ENCODE results near the gene GALNT18. TPM values are rescaled to one million over a fixed set of nuclear protein-coding genes. Genes with fewer than 3 reads are reported as not detected.

GALNT18 gene
- total and polyA plus RNA-seq, 4 donors, result 17.7 to 109 (median 63.7) TPM

DNA sequence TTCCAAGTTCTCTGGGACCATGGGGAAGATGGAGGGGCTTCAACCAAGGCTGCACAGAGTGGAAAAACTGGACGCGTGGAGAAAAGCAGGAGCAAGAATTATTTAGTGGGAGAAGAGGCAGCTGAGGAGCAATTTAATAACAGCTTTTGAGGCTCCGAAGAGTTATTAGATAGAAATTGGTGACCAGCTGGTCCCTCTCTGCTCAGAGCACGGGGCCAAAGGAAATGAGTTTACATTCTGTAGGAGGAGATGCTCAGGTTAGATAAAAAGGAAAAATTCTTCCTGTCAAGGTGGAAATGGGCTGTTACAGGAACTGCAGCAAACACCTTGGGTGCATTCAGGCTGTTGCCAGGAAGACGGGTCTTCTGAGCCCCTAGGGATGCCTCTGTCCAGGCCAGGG lies 47.0 kb upstream of the GALNT18 start:
- H3K9me3 ChIP-seq (ENCODE audit: control insufficient read depth in 4 of 4, insufficient read depth in 3 of 4, low read length in 3 of 4), result peaks cover 0 to 3% (median 1%) of the 10 kb centered on the region in 4 donors
- no peaks in the 10 kb centered on the region for H3K36me3 ChIP-seq (ENCODE audit: control insufficient read depth in 4 of 4, insufficient read depth in 4 of 4, low read length in 4 of 4)
- H3K4me1 ChIP-seq (ENCODE audit: control insufficient read depth in 5 of 5, insufficient read depth in 5 of 5, low read length in 5 of 5), result peaks cover 0 to 3% (median 0%) of the 10 kb centered on the region in 5 donors
- no peak overlapping the region for H3K4me3 ChIP-seq
- no peak for DNase-seq
- peaks cover 0 to 3% (median 0%) of the 10 kb centered on the region in 3 donors for H3K27me3 ChIP-seq (ENCODE audit: control insufficient read depth in 3 of 3, insufficient read depth in 3 of 3, low read length in 2 of 3)
- TF ChIP-seq, protein P1, sequence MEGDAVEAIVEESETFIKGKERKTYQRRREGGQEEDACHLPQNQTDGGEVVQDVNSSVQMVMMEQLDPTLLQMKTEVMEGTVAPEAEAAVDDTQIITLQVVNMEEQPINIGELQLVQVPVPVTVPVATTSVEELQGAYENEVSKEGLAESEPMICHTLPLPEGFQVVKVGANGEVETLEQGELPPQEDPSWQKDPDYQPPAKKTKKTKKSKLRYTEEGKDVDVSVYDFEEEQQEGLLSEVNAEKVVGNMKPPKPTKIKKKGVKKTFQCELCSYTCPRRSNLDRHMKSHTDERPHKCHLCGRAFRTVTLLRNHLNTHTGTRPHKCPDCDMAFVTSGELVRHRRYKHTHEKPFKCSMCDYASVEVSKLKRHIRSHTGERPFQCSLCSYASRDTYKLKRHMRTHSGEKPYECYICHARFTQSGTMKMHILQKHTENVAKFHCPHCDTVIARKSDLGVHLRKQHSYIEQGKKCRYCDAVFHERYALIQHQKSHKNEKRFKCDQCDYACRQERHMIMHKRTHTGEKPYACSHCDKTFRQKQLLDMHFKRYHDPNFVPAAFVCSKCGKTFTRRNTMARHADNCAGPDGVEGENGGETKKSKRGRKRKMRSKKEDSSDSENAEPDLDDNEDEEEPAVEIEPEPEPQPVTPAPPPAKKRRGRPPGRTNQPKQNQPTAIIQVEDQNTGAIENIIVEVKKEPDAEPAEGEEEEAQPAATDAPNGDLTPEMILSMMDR (IDR thresholded peaks at IDR 0.05; ENCODE audit: control extremely low read depth, extremely low read depth), result no peak
- no peak overlapping the region for H3K9ac ChIP-seq (ENCODE audit: insufficient read depth in 1 of 2, low read length in 2 of 2)
- ATAC-seq (ENCODE audit: insufficient read depth, low FRiP score), result no peak
- H3K27ac ChIP-seq (ENCODE audit: low read depth in 1 of 2, low read length in 1 of 2), result no peak overlapping the region
- 72 to 73% methylated on average over 5 of the region's 5 CpGs for WGBS, 2 donors

DNA sequence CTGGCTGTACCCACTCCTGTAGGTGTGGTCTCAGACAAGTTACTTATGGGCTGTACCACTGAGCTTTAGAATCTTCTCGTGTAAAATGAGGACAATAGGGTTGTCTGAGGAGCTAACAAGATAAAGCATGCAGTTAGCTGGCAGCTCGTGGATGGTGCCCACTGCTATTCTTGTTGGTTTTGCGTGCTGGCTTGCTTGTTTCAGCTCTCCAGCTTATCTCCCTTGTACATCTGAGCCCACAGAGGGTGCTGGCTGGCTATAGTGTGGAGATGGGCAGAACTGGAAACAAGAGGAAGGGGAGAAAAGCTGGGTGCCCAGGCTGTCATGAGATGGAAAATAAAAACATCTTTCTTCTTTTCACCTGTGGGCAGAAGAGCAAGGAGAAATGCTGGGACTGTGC lies 46.5 kb upstream of the GALNT18 start:
- TF ChIP-seq, protein P1 (IDR thresholded peaks at IDR 0.05; ENCODE audit: control extremely low read depth, extremely low read depth), result no peak
- peaks cover 0 to 3% (median 0%) of the 10 kb centered on the region in 5 donors for H3K4me1 ChIP-seq (ENCODE audit: control insufficient read depth in 5 of 5, insufficient read depth in 5 of 5, low read length in 5 of 5)
- peaks cover 0 to 3% (median 0%) of the 10 kb centered on the region in 3 donors for H3K27me3 ChIP-seq (ENCODE audit: control insufficient read depth in 3 of 3, insufficient read depth in 3 of 3, low read length in 2 of 3)
- H3K27ac ChIP-seq (ENCODE audit: low read depth in 1 of 2, low read length in 1 of 2), result no peak overlapping the region
- H3K36me3 ChIP-seq (ENCODE audit: control insufficient read depth in 4 of 4, insufficient read depth in 4 of 4, low read length in 4 of 4), result no peaks in the 10 kb centered on the region
- ATAC-seq (ENCODE audit: insufficient read depth, low FRiP score), result no peak
- H3K4me3 ChIP-seq, result no peak overlapping the region
- WGBS, 2 donors, result 32 to 50% methylated on average over 3 of the region's 3 CpGs
- DNase-seq, result no peak
- H3K9ac ChIP-seq (ENCODE audit: insufficient read depth in 1 of 2, low read length in 2 of 2), result no peak overlapping the region
- peaks cover 0 to 3% (median 1%) of the 10 kb centered on the region in 4 donors for H3K9me3 ChIP-seq (ENCODE audit: control insufficient read depth in 4 of 4, insufficient read depth in 3 of 4, low read length in 3 of 4)

- Histone ChIP-seq H3K9me3 (ENCODE audit: control insufficient read depth in 4 of 4, insufficient read depth in 3 of 4, low read length in 3 of 4) (peaks cover 0 to 3% (median 1%) of the 10 kb centered on the region in 4 donors), H3K4me1 (ENCODE audit: control insufficient read depth in 5 of 5, insufficient read depth in 5 of 5, low read length in 5 of 5) (peaks cover 0 to 3% (median 0%) of the 10 kb centered on the region in 5 donors), H3K27ac (ENCODE audit: low read depth in 1 of 2, low read length in 1 of 2) (no peak overlapping the region), H3K4me3 (no peak overlapping the region), H3K36me3 (ENCODE audit: control insufficient read depth in 4 of 4, insufficient read depth in 4 of 4, low read length in 4 of 4) (no peaks in the 10 kb centered on the region), H3K27me3 (ENCODE audit: control insufficient read depth in 3 of 3, insufficient read depth in 3 of 3, low read length in 2 of 3) (peaks cover 0 to 3% (median 0%) of the 10 kb centered on the region in 3 donors), H3K9ac (ENCODE audit: insufficient read depth in 1 of 2, low read length in 2 of 2) (no peak overlapping the region)
- 78 to 92% methylated on average over 3 of the region's 3 CpGs for whole genome bisulfite sequencing, 2 donors
- no peak for ATAC-seq (ENCODE audit: insufficient read depth, low FRiP score)
- TF ChIP-seq, protein P1 (IDR thresholded peaks at IDR 0.05; ENCODE audit: control extremely low read depth, extremely low read depth), result no peak
- DNase-seq, result no peak
Observed at GRCh38 chr11:11667056-11667455, 45.3 kb upstream of the GALNT18 start.

- Histone ChIP-seq H3K9ac (ENCODE audit: insufficient read depth in 1 of 2, low read length in 2 of 2) (no peak overlapping the region), H3K36me3 (ENCODE audit: control insufficient read depth in 4 of 4, insufficient read depth in 4 of 4, low read length in 4 of 4) (no peaks in the 10 kb centered on the region), H3K4me3 (no peak overlapping the region), H3K9me3 (ENCODE audit: control insufficient read depth in 4 of 4, insufficient read depth in 3 of 4, low read length in 3 of 4) (peaks cover 0 to 3% (median 1%) of the 10 kb centered on the region in 4 donors), H3K27me3 (ENCODE audit: control insufficient read depth in 3 of 3, insufficient read depth in 3 of 3, low read length in 2 of 3) (peaks cover 0 to 3% (median 0%) of the 10 kb centered on the region in 3 donors), H3K27ac (ENCODE audit: low read depth in 1 of 2, low read length in 1 of 2) (no peak overlapping the region), H3K4me1 (ENCODE audit: control insufficient read depth in 5 of 5, insufficient read depth in 5 of 5, low read length in 5 of 5) (no peaks in the 10 kb centered on the region)
- TF ChIP-seq, protein P1 (IDR thresholded peaks at IDR 0.05; ENCODE audit: control extremely low read depth, extremely low read depth), result no peak
- DNase-seq, result no peak
- WGBS, 2 donors, result 82 to 94% methylated on average over 1 of the region's 1 CpG
- ATAC-seq (ENCODE audit: insufficient read depth, low FRiP score), result no peak
Observed at GRCh38 chr11:11665407-11665806, 43.6 kb upstream of the GALNT18 start.
